NK-92 (cell line): ENCODE results near the gene OR5T1.

Experiments
- DNase-seq: peaks from one replicate; lab custom pipeline; 2025; ENCODE audit not compliant: unreplicated experiment; lab: John Stamatoyannopoulos, UW

The OR5T1 gene

GRCh38 chr11:56273854-56274253 is at the start of gene OR5T1:
Gene OR5T1 (plus strand): TSS chr11:56274154. CDS start chr11:56275639, 1,485 bp downstream.
- DNase-seq = no peak

- DNase-seq = no peak
Measured at GRCh38 chr11:56234155-56234554, 39.8 kb upstream of the OR5T1 start, which contains the start of gene OR5T2. Gene OR5T2 (minus strand): TSS chr11:56234255. CDS start chr11:56233062, 1,193 bp downstream.

DNA sequence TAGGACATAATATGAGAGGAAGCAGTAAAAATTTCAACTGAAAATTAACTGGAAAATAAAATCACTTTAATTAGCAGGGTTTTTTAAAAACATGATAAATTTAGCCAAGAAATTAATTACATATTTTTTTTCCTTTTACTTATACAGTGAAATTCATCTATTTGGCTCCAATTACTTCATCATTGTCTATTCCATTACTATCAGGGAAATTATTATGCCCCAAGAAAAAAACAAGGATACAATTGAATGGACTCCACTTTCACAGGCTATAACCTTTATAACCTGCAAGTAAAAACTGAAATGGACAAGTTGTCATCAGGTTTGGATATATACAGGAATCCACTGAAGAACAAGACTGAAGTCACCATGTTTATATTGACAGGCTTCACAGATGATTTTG is 22.0 kb upstream of the OR5T1 start, which contains the start of gene OR5T3:
Gene OR5T3, plus strand, starts transcription at position 301 of the 400 bp plus-strand sequence. Its CDS starts 0 bp downstream, at position 301.
- no peak for DNase-seq

DNA sequence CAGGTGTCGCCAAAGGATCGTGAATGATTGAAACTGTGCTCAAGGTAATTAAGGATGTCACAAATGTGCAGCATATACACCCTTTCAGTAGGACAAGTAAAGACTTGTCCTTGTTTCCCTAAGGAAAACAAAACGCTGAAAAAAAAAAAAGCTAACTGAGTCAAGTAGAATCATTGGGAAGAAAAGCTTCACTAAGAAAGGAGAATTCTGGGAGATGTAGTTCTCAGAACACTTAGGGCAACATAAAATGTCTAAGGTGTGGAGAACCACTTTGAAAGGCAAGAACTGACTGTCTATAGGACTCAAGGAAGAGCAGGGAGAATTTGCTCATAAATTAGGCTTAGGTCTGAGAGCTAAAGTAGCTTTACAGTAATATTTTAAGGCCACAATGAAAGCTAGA is 2.9 kb upstream of the OR5T1 start:
- DNase-seq = no peak

- no peak for DNase-seq
Measured at GRCh38 chr11:56292154-56292553, 18.2 kb downstream of the OR5T1 start, which contains the start of gene OR8H1. Gene OR8H1 (minus strand): TSS chr11:56292254. CDS start chr11:56291062, 1,192 bp downstream.

DNA sequence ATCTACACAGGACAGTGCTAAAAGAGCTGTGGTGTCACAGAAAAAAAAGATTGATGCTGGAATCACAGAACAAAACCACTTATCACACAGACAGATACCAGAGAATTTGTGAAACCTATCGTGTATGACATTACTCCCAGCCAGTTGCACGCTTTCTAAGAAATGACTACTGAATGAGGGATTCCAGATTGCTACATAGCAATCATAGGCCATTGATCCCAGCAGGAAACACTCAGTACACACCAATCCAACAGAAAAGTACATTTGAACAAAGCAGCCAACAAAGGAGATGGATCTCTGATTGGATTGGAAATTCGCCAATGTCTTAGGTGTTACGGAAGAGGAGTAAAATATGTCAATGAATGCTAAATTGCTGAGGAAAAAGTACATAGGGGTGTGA is 22.9 kb downstream of the OR5T1 start:
- DNase-seq = no peak

GRCh38 chr11:56307836-56308235 is 33.9 kb downstream of the OR5T1 start:
- DNase-seq = no peak

DNA sequence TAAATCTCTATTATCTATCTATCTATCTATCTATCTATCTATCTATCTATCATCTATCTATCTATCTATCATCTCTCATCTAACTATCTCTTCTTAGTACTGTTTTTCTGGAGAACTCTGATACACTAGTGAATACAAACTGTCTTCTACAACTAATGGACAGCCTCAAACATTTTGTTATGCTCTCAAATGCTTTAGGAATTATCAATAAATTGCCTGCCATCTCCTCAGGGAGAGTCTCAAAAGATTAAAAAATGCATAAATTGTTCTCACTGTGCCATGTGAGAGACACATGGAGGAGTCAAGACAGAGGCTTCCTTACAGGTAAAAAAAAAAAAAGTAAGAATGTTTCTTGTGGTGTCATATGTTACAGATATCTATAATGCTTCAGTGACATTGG is 40.9 kb downstream of the OR5T1 start, which contains the start of gene OR8K3:
Gene OR8K3, plus strand, starts transcription at position 301 of the 400 bp plus-strand sequence. CDS start 3,163 bp downstream, outside the sequence.
- no peak for DNase-seq
